Stimulated activated naive B cell treated with anti-CD40 and anti-IgM and Interleukin-4, amounts not matched to agents 10 μg/mL and 1 μg/mL and 100 μg/mL, for 72 hours (primary cell): Measurements from ENCODE around the gene PDE10A.
"Not testable (repeated sequence)": the region's sequence is repeated elsewhere in the genome, so short reads cannot be mapped to it uniquely, and the experiment has no call there.

Experiments used
- ATAC-seq, 2 donors: fragments of 150-1000 bp; cut with Tn5 transposase; replicated peaks; 2 replicates each; pipeline ENCODE4 v1.10.0; 2021; ENCODE audit warnings: moderate library complexity in 1 of 2
- DNase-seq: peaks from one replicate; pipeline ENCODE4 v3.0.0; 2021
- H3K27ac Mint-ChIP-seq: one replicate; pipeline ENCODE4 v1.8.0; 2022; ENCODE audit warnings: mild to moderate bottlenecking, mixed read lengths
- H3K27me3 Mint-ChIP-seq, 2 donors: one replicate each; pipeline ENCODE4 v1.8.0; 2022; ENCODE audit warnings: mixed read lengths in 2 of 2
- H3K36me3 Mint-ChIP-seq, 2 donors: one replicate each; pipeline ENCODE4 v1.8.0; 2022; ENCODE audit warnings: mixed read lengths in 2 of 2, mild to moderate bottlenecking in 1 of 2
- H3K4me1 Mint-ChIP-seq, 2 donors: one replicate each; pipeline ENCODE4 v1.8.0; 2022; ENCODE audit warnings: mixed read lengths in 2 of 2, mild to moderate bottlenecking in 1 of 2
- H3K4me3 Mint-ChIP-seq, 2 donors: one replicate each; pipeline ENCODE4 v1.8.0; 2022; ENCODE audit warnings: mild to moderate bottlenecking in 2 of 2, mixed read lengths in 2 of 2, moderate library complexity in 1 of 2
- H3K9me3 Mint-ChIP-seq, 2 donors: one replicate each; pipeline ENCODE4 v1.8.0; 2022; ENCODE audit warnings: mixed read lengths in 2 of 2, mild to moderate bottlenecking in 1 of 2

PDE10A gene

DNA sequence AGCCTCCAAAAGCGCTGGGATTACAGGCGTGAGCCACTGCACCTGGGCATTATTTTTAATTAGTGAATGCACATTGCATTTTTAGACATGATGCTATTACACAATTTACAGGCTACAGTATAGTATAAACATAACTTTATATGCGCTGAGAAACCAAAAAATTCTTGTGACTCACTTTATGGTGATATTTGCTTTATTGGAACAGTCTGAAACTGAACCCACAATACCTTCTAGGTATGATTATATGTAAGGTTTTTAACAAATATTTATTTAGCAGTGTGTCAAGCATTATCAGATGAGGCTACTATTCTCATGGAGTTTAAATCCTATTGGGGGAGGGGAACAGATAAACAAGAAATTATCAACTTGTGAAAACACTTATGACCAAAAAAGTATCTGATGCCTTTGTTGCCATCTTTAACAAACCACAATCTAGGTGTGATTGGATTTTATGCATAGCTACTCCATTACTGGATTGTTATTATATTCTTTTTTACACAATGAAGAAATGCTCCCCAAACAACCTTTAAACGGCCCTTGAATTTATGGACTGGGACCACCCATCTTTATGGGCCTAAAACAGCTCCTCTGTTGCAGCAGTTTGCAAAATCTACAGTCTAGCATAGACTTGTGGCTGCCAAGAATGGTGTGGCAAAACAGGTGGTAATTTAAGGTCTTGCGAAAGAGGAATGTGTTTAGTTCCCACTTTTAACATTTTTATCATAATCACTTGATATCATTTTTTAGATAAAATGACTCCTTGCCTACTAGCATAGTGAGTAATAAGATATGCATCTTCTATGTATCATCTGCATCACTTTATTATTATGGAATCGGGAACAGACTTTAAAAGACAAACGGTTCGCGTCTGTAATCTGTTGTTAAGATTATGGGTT, 194.5 kb downstream of the PDE10A start:
- Mint-ChIP-seq H3K4me1 (no peaks in the 10 kb centered on the region), H3K36me3 (no peaks in the 10 kb centered on the region), H3K27me3 (no peaks in the 10 kb centered on the region), H3K27ac (no peak overlapping the region), H3K4me3 (no peak overlapping the region), H3K9me3 (peaks cover 3 to 7% of the 10 kb centered on the region in 2 donors)
- DNase-seq (no peak), ATAC-seq (no peak)

DNA sequence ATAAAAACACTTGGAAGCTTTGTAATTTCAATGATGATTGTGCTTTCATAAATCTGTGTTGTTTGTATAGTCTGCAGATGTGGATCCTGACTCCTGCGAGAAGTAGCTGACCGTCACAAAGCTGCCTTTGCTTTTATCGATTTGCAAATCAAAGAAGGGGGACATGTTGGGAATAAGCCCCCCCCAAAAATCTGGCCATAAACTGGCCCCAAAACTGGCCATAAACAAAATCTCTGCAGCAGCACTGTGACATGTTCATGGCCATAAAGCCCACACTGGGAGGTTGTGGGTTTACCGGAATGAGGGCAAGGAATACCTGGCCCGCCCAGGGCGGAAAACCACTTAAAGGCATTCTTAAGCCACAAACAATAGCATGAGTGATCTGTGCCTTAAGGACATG, 199.5 kb downstream of the PDE10A start:
- not testable (repeated sequence) for H3K36me3 Mint-ChIP-seq, H3K4me3 Mint-ChIP-seq, H3K27ac Mint-ChIP-seq, H3K27me3 Mint-ChIP-seq, ATAC-seq, H3K4me1 Mint-ChIP-seq, DNase-seq
- H3K9me3 Mint-ChIP-seq: peaks cover 3 to 18% of the 10 kb centered on the region in 2 donors

DNA sequence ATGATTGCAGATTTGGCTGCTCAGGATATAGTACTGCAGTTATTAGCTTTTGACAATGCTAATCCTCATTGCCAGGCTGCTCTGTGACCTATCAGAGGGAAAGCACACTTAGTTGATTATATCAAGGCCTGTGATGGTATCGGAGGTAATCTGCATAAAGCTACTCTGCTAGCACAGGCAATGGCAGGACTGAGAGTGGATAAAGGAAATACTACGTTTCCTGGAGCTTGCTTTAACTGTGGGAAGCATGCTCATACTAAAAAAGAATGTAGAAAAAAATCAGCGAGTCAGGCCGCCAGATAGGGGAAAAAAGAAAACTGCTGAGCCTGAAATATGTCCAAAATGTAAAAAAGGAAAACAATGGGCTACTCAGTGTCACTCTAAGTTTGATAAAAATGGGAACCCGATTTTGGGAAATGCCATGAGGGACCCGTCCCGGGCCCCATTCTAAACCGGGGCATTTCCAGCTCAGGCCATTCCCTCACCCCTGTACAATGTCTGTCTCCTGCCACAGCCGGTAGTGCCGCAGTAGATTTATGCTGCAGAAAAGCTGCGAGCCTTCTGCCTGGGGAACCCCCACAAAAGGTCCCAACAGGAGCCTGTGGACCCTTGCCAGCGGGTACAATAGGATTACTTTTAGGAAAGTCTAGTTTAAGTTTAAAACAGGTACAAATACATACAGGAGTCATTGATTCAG, 203.3 kb downstream of the PDE10A start:
- H3K27ac Mint-ChIP-seq, DNase-seq, H3K4me3 Mint-ChIP-seq, H3K4me1 Mint-ChIP-seq, ATAC-seq, H3K36me3 Mint-ChIP-seq, H3K27me3 Mint-ChIP-seq: not testable (repeated sequence)
- peaks cover 0 to 15% of the 10 kb centered on the region in 2 donors for H3K9me3 Mint-ChIP-seq

DNA sequence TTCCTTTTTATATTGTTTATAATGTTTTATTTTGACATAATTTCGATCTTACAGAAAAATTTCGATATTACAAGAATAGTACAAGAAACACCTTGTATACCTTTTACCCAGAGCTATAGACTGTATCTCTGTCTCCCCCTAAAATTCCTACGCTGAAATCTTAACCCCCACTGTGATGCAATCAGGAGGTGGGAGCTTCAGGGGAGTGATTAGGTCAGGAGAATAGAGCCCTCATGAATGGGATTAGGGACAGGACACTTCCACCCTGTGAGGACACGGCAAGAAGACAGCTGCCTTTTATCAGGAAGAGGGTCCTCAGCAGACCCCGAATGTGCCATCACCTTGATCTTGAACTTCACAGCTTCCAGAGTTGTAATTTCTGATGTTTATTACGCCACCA, 204.9 kb downstream of the PDE10A start:
- H3K27me3 Mint-ChIP-seq: peaks cover 6 to 7% of the 10 kb centered on the region in 2 donors
- no peak overlapping the region for H3K4me3 Mint-ChIP-seq
- ATAC-seq (no peak), DNase-seq (no peak)
- H3K4me1 Mint-ChIP-seq: no peaks in the 10 kb centered on the region
- H3K36me3 Mint-ChIP-seq: peaks cover 0 to 2% of the 10 kb centered on the region in 2 donors
- H3K27ac Mint-ChIP-seq: no peak overlapping the region
- peaks cover 0 to 12% of the 10 kb centered on the region in 2 donors for H3K9me3 Mint-ChIP-seq

DNA sequence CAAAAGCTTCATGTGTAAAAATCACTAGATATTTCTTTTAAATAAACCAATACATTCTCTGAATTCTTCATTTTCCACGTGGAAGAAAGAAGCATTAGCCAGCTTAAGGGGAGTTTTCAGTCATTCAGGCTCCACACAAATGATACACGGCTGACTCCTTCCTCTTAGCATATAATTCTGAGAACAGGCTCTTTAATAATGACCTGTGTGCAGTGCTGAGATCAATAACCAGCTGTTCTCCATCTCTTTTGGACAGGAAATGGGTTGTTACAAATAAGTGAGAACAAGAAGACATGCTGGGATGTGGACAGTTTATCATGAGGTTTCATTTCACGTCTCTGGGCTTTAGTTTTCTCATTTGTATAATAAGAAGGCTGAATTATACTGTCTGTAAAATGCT, 206.8 kb downstream of the PDE10A start:
- Mint-ChIP-seq H3K36me3 (no peaks in the 10 kb centered on the region), H3K4me1 (no peaks in the 10 kb centered on the region), H3K4me3 (no peak overlapping the region), H3K27ac (no peak overlapping the region), H3K9me3 (peaks cover 0 to 4% of the 10 kb centered on the region in 2 donors), H3K27me3 (peaks cover 6 to 7% of the 10 kb centered on the region in 2 donors)
- ATAC-seq (no peak), DNase-seq (no peak)

DNA sequence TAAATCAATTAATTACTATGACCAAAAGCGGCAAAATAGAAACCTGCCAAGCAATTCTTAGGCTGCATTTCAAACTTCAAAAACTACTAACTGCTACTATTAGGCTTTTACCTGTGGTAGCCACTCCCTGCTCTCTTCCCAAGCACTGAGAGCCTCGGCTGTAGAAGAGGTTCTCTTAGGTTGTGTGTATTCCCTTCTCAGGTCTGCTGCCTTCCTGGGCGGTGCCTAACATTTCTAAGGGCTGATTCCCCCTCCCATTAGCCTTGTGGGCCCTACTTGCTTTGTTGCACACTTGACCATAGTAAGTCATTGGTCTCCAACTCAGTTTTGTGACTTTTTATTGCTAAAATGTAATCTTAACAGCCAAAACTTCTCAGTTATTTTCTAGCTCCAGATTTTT, 207.6 kb downstream of the PDE10A start:
- no peaks in the 10 kb centered on the region for H3K4me1 Mint-ChIP-seq
- no peaks in the 10 kb centered on the region for H3K36me3 Mint-ChIP-seq
- H3K27ac Mint-ChIP-seq: no peak overlapping the region
- H3K4me3 Mint-ChIP-seq: no peak overlapping the region
- H3K27me3 Mint-ChIP-seq: peaks cover 6 to 7% of the 10 kb centered on the region in 2 donors
- DNase-seq (no peak), ATAC-seq (no peak)
- peaks cover 0 to 4% of the 10 kb centered on the region in 2 donors for H3K9me3 Mint-ChIP-seq

DNA sequence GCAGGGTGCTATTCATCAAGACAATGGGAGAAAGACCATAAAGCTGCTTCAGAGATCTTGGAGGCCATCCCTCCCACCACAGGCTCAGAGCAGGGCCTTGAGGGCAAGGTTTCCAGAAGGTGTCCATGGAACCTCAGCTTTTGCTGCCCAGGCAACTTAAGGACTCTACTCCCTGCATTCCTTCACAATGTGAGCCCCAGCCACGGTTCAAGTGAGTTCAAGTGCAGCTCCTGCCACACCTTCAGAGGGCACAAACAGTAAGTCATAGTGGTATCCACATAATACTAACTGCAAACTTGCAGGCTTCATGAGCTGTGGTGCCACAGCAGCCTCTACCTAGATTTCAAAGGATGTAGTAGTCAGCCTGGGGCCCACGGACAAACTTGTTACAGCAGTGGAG, 209.6 kb downstream of the PDE10A start:
- ATAC-seq (no peak), DNase-seq (no peak)
- Mint-ChIP-seq H3K4me1 (no peaks in the 10 kb centered on the region), H3K36me3 (no peaks in the 10 kb centered on the region), H3K4me3 (no peak overlapping the region), H3K27me3 (no peaks in the 10 kb centered on the region), H3K9me3 (no peaks in the 10 kb centered on the region), H3K27ac (no peak overlapping the region)

DNA sequence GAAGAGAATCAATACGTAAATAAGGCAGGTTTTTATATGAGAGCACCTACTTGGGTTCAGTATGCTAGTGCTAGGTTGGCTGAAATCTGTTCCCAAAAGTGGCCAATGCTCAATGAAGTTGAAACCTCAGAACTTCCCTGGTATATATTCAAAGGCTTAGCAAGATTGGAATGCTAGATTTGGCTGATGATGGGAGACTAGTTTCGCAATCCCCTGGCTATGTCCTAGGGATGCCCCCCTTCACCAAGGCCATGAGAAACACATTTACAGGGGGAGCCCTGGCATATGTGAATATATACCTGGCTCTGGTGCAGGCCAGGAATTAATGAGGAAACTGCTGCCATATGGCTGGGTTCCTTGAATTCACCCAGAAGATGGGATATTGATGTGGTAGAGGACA, 211.2 kb downstream of the PDE10A start:
- ATAC-seq: no peak
- no peaks in the 10 kb centered on the region for H3K4me1 Mint-ChIP-seq
- no peaks in the 10 kb centered on the region for H3K9me3 Mint-ChIP-seq
- no peaks in the 10 kb centered on the region for H3K27me3 Mint-ChIP-seq
- no peaks in the 10 kb centered on the region for H3K36me3 Mint-ChIP-seq
- H3K27ac Mint-ChIP-seq: no peak overlapping the region
- no peak overlapping the region for H3K4me3 Mint-ChIP-seq
- DNase-seq: no peak

DNA sequence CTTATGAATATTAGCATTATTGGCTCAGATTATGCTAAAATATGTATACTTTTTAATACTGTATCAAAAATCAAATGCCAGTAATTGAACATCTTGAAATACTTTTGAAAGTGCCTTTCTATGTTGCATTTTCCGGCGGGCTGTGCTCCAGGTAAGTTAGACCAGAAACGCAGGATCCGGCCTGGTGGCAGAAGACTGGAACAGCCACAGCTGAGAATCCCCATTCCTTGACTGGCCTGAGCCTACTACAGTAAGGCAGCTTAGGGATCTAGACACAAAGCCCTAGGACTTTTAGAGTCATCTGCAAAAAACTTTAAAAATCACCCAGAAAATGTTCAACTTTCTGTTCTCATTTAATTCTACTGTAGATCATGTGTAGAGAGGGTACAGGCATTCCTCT, 214.8 kb downstream of the PDE10A start:
- no peak overlapping the region for H3K4me3 Mint-ChIP-seq
- no peaks in the 10 kb centered on the region for H3K36me3 Mint-ChIP-seq
- DNase-seq (no peak), ATAC-seq (no peak)
- peaks cover 0 to 7% of the 10 kb centered on the region in 2 donors for H3K9me3 Mint-ChIP-seq
- H3K4me1 Mint-ChIP-seq: no peaks in the 10 kb centered on the region
- H3K27ac Mint-ChIP-seq: no peak overlapping the region
- H3K27me3 Mint-ChIP-seq: no peaks in the 10 kb centered on the region

DNA sequence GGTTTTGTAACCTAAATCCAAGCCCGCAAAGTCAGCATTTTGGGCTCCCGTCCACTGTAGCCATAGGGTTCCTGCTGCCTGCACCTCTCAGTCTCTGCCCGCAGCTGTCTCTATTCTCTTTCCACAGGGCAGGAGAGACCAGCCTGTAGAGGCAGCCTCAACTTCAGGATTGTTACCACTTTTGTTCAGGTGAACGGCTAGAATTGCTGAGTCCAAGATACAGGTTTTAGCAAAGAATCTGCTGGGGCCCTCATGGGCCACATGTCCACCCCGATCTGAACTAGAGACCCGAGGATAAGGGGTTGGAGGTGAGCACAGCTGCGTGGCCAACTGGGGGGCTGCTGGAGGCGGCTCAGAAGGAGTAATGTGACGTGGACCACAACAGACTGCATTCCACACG, 215.9 kb downstream of the PDE10A start:
- Mint-ChIP-seq H3K4me1 (no peaks in the 10 kb centered on the region), H3K36me3 (no peaks in the 10 kb centered on the region), H3K27ac (no peak overlapping the region), H3K9me3 (peaks cover 0 to 9% of the 10 kb centered on the region in 2 donors), H3K4me3 (no peak overlapping the region), H3K27me3 (no peaks in the 10 kb centered on the region)
- DNase-seq (no peak), ATAC-seq (no peak)

DNA sequence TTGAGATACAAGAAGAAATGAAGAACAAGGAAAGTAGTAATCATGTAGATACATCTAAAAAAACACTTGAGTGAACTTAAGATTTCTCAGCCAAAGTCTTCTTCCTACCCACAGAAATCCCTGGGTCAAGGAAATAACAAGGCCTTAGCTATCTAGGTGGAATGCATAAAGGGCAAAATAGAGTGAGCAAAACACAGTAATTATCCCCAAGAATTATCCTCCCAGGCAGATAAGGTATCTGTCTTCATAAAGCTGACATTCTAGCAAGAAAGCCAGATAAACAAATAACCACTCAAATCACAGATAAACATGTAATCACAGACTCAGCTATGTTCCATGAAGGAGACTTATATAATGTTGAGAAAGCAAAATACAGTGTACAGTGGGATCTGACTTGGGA, 216.7 kb downstream of the PDE10A start:
- Mint-ChIP-seq H3K4me1 (no peaks in the 10 kb centered on the region), H3K27me3 (no peaks in the 10 kb centered on the region), H3K27ac (no peak overlapping the region), H3K4me3 (no peak overlapping the region), H3K36me3 (no peaks in the 10 kb centered on the region), H3K9me3 (peaks cover 0 to 9% of the 10 kb centered on the region in 2 donors)
- ATAC-seq (no peak), DNase-seq (no peak)

DNA sequence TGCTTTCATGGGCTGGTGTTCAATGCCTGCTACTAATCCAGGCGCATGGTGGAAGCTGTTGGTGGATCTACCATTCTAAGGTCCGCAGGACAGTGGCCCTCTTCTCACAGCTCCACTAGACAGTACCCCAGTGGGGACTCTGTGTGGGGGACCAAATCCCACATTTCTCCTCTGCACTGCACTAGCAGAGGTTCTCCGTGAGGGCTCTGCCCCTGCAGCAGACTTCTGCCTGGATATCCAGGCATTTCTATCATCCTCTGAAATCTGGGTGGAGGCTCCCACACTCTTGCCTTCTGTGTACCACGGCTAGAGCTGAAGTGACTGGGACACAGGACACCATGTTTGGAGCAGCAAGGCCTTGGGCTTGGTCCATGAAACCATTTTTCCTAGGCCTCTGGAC, 219.6 kb downstream of the PDE10A start:
- no peak for ATAC-seq
- no peaks in the 10 kb centered on the region for H3K4me1 Mint-ChIP-seq
- no peak for DNase-seq
- H3K9me3 Mint-ChIP-seq: peaks cover 0 to 9% of the 10 kb centered on the region in 2 donors
- no peak overlapping the region for H3K27ac Mint-ChIP-seq
- no peaks in the 10 kb centered on the region for H3K27me3 Mint-ChIP-seq
- no peaks in the 10 kb centered on the region for H3K36me3 Mint-ChIP-seq
- H3K4me3 Mint-ChIP-seq: no peak overlapping the region

DNA sequence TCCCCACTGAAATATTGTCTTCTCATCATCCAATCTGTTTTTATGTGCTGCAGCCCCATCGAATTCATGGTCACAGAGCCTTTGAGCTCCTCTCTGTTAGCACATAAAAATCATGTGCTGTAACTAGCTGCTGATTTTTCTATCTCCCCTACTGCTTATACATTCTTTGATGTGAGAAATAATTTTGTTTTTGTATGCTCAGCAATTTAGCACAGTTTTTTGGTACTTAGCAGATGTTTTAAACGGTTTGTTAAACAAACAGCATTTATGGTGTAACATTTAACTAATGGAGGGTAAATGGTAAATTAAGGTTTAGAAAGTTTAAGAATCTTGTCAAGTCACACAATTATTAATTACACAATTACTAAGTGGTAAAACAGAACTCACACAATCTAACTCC, 221.9 kb downstream of the PDE10A start:
- DNase-seq: no peak
- Mint-ChIP-seq H3K4me1 (no peaks in the 10 kb centered on the region), H3K27ac (no peak overlapping the region), H3K36me3 (no peaks in the 10 kb centered on the region), H3K9me3 (peaks cover 0 to 9% of the 10 kb centered on the region in 2 donors), H3K27me3 (no peaks in the 10 kb centered on the region), H3K4me3 (no peak overlapping the region)
- no peak for ATAC-seq

DNA sequence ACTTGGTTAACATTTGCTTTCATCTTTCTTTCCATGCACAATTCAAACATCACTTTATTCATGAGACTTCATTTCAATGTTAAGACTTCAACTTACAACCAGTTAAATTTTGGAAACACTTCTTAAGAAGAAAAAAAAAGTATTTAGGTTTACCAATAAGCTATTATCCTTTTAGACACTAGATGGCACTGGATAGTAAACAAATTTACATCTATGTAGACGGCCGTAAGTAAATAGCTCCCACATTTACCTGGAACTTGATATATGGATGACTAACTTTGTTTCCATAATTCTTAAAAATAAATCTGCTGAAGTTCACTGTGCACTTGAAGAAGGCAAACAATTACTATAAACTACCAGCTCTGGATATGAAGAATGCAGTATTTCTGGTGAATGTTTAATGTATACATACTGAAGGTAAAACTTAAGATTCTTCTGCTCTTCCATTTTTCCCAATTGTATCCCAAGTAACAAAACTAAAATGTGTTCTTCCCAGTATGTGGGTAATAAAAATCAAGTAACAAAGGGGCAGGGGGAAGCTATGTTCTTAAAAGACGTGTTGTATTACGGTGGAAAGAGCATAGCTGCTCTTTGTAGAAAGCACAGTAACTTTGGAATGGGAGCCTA, 223.0 kb downstream of the PDE10A start:
- Mint-ChIP-seq H3K4me1 (no peaks in the 10 kb centered on the region), H3K27ac (no peak overlapping the region), H3K9me3 (peaks cover 0 to 9% of the 10 kb centered on the region in 2 donors), H3K36me3 (no peaks in the 10 kb centered on the region), H3K27me3 (no peaks in the 10 kb centered on the region), H3K4me3 (no peak overlapping the region)
- DNase-seq (no peak), ATAC-seq (no peak)

DNA sequence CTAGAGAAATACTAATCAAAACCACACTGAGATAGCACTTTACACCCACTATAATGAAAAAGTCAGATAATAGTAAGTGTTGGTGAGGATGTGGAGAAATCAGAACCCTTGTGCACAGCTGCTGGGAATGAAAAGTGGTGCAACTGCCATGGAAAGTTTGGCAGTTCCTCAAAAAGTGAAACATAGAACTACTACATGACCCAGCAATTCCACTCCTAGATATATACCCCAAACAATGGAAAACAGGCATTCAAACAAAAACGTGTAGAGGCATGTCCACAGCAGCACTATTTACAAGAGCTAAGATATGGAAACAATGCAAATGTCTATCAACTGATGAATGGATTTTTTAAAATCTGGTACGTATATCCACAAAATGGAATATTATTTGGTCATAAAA, 236.1 kb downstream of the PDE10A start:
- Mint-ChIP-seq H3K4me3 (no peak overlapping the region), H3K4me1 (no peaks in the 10 kb centered on the region), H3K27me3 (no peaks in the 10 kb centered on the region), H3K27ac (no peak overlapping the region), H3K36me3 (no peaks in the 10 kb centered on the region), H3K9me3 (peaks cover 0 to 1% of the 10 kb centered on the region in 2 donors)
- no peak for DNase-seq
- ATAC-seq: no peak
